ENCODE measurements around the gene CD300LD. TPM values are rescaled to one million over a fixed set of nuclear protein-coding genes. Genes with fewer than 3 reads are reported as not detected.

CD300LD gene
- total RNA-seq, 4 donors from 2014 or later: not detected

GRCh38 chr17:74599448-74599939, 7.4 kb upstream of the CD300LD start:
- 44% methylated on average over 10 of the region's 10 CpGs for WGBS

DNA sequence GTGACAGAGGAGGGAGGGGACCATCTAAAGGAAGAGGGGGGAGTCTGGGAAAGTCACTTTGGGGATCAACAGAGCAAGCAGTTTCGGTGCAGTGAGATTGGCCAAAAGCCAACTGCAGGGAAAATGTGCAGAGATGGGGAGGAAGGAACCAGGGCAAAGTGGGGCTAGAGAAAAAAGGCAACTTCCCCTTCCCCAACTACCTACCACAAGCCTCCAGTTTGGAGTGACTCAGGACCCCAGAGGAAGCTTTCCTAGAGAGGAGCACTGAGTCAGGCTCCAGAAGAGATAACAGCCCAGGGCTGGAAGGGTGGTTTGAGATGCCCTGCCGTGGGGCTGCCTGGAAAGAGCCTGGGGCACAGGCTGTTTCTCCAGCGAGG, 6.9 kb upstream of the CD300LD start:
- TF ChIP-seq, protein P1, sequence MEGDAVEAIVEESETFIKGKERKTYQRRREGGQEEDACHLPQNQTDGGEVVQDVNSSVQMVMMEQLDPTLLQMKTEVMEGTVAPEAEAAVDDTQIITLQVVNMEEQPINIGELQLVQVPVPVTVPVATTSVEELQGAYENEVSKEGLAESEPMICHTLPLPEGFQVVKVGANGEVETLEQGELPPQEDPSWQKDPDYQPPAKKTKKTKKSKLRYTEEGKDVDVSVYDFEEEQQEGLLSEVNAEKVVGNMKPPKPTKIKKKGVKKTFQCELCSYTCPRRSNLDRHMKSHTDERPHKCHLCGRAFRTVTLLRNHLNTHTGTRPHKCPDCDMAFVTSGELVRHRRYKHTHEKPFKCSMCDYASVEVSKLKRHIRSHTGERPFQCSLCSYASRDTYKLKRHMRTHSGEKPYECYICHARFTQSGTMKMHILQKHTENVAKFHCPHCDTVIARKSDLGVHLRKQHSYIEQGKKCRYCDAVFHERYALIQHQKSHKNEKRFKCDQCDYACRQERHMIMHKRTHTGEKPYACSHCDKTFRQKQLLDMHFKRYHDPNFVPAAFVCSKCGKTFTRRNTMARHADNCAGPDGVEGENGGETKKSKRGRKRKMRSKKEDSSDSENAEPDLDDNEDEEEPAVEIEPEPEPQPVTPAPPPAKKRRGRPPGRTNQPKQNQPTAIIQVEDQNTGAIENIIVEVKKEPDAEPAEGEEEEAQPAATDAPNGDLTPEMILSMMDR (IDR thresholded peaks at IDR 0.05): no peak
- TF ChIP-seq POLR2AphosphoS5 (IDR thresholded peaks at IDR 0.05): no peak
- TF ChIP-seq POLR2A (IDR thresholded peaks at IDR 0.05; ENCODE audit: low read depth): no peak
- no peak for TF ChIP-seq EP300 (IDR thresholded peaks at IDR 0.05)
- no peaks in the 10 kb centered on the region for H3K36me3 ChIP-seq
- H3K9me3 ChIP-seq: no peaks in the 10 kb centered on the region
- no peak for DNase-seq (ENCODE audit: extremely low spot score)
- H3K27me3 ChIP-seq: peaks cover 0 to 21% (median 0%) of the 10 kb centered on the region in 4 donors
- WGBS: 12% methylated on average over 2 of the region's 3 CpGs
- no peak overlapping the region for H3K27ac ChIP-seq (replicated peaks in 1 of 4)
- intact Hi-C loops (cut with DNase I): no loop called here
- H3K4me1 ChIP-seq: no peaks in the 10 kb centered on the region
- no peak overlapping the region for H3K4me3 ChIP-seq

More at GRCh38 chr17:74599448-74599939, 7.4 kb upstream of the CD300LD start:
- no peak for DNase-seq (ENCODE audit: extremely low spot score)
- Histone ChIP-seq H3K36me3 (no peaks in the 10 kb centered on the region), H3K9me3 (no peaks in the 10 kb centered on the region), H3K4me3 (no peak overlapping the region), H3K4me1 (no peaks in the 10 kb centered on the region), H3K27ac (replicated peaks in 1 of 4) (no peak overlapping the region), H3K27me3 (peaks cover 0 to 21% (median 0%) of the 10 kb centered on the region in 4 donors)
- intact Hi-C loops (cut with DNase I): no loop called here
- TF ChIP-seq, protein P1 (IDR thresholded peaks at IDR 0.05): no peak
- no peak for TF ChIP-seq POLR2A (IDR thresholded peaks at IDR 0.05; ENCODE audit: low read depth)
- no peak for TF ChIP-seq POLR2AphosphoS5 (IDR thresholded peaks at IDR 0.05)
- no peak for TF ChIP-seq EP300 (IDR thresholded peaks at IDR 0.05)

- Histone ChIP-seq H3K4me1 (no peaks in the 10 kb centered on the region), H3K27me3 (peaks cover 0 to 26% (median 0%) of the 10 kb centered on the region in 4 donors), H3K9me3 (no peaks in the 10 kb centered on the region), H3K27ac (replicated peaks in 1 of 4) (no peak overlapping the region), H3K36me3 (no peaks in the 10 kb centered on the region), H3K4me3 (no peak overlapping the region)
- TF ChIP-seq POLR2AphosphoS5 (IDR thresholded peaks at IDR 0.05) (no peak), EP300 (IDR thresholded peaks at IDR 0.05) (no peak), POLR2A (IDR thresholded peaks at IDR 0.05; ENCODE audit: low read depth) (no peak)
- TF ChIP-seq, protein P1 (IDR thresholded peaks at IDR 0.05): no peak
- intact Hi-C loops (cut with DNase I): no loop called here
- WGBS: 77% methylated on average over 4 of the region's 4 CpGs
- DNase-seq (ENCODE audit: extremely low spot score): no peak
These were observed 6.4 kb upstream of the CD300LD start for GRCh38 chr17:74598346-74599022.

- TF ChIP-seq POLR2AphosphoS5 (IDR thresholded peaks at IDR 0.05): no peak
- TF ChIP-seq EP300 (IDR thresholded peaks at IDR 0.05): no peak
- no peak for TF ChIP-seq POLR2A (IDR thresholded peaks at IDR 0.05; ENCODE audit: low read depth)
- TF ChIP-seq, protein P1 (IDR thresholded peaks at IDR 0.05): no peak
- no peak for DNase-seq (ENCODE audit: extremely low spot score)
- intact Hi-C loops (cut with DNase I): no loop called here
These were observed 5.1 kb upstream of the CD300LD start for GRCh38 chr17:74597069-74597790.

More at GRCh38 chr17:74597069-74597790, 5.1 kb upstream of the CD300LD start:
- H3K4me1 ChIP-seq: no peaks in the 10 kb centered on the region
- no peaks in the 10 kb centered on the region for H3K9me3 ChIP-seq
- 70% methylated on average over 8 of the region's 8 CpGs for WGBS
- peaks cover 0 to 36% (median 0%) of the 10 kb centered on the region in 4 donors for H3K27me3 ChIP-seq
- no peak overlapping the region for H3K4me3 ChIP-seq
- no peak overlapping the region for H3K27ac ChIP-seq (replicated peaks in 1 of 4)
- no peaks in the 10 kb centered on the region for H3K36me3 ChIP-seq
